Stimulated activated CD8-positive, alpha-beta memory T cell treated with anti-CD3 and anti-CD28 coated beads, Interleukin-2, amount 100 ng/mL, for 48 hours (primary cell): ENCODE results near the gene GLP1R.

Source experiments
- DNase-seq, 2 donors: peaks; one replicate each; pipeline ENCODE4 v3.0.0-alpha.2; 2020; ENCODE audit warnings: low read depth in 2 of 2

Gene GLP1R

GRCh38 chr6:39044181-39044580 lies 4.4 kb upstream of the GLP1R start:
- no peak for DNase-seq

DNA sequence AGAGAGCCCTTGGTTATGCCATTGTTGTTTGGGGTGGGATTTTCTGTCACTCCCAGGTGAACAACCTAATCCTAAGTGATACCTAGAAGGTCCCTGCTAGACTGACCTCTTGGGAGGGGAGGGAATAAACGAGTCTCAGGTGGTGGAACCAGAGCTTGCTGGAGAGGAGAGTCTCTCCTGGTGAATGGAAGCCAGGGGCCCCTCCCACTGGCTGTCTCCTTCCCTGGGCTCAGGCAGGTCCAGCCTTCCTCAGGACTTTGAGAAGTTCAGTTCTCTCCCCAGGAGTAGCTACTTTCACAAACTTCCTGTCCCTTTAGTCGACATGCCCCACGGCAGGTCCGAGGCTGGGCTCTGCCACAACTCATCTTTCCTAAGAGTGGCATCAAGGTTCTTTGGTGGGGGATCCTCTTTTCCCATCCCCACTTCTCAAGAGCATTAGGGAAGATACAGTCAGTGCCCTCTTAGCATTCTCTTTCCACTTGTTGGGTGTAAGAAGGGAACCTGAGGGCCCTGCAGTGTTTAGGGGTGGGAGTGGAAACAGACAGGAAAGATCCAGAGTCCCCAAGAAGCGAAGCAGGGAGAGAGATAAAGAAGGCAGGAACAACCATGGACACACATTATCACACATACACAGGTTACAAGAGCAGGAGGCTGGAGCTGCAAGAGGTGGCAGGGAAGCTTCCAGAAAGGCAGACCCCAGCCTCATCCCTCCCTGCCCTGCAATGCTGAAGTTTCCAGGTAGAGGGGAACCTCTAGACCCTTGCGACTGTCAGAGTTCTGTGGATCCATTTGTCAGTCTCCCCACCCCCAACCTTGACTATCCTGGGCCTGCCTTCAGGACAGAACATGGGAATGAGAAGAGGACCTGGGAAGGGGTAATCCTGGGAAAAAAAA lies 900 bp upstream of the GLP1R start:
- no peak for DNase-seq

- DNase-seq = no peak
These were observed 1.1 kb downstream of the GLP1R start for GRCh38 chr6:39049575-39050283.

DNA sequence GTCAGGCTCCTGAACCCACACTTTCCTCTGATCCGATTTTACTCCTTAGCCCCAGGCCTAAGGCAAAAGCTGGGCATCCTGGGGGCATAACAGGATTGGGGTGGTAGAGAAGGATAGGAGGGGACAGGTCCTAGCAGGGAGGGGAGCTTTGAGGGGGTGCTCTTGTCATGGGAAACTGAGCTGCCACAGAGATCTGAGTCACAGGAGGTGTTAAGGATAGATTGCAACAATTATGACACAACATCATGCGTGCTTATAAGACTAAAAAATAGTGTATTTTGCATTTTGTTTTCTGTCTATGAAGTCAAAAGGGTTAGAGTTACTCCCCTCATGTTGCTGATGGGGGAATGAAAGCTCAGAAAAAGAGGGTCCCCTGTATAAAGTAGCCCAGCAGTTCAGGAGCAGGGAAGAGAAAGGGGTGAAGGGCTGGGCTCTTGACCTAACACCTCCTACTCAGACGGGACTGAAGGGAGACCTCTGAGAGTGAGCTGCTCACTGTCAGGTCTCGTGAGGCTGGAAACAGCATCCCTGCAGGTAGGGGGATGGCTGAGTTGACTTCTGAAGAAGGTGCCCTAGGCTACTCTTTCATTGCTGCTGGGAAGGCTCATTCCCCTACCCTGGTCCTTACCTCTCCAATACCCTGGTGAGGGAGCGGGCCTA lies 2.0 kb downstream of the GLP1R start:
- DNase-seq = no peak

- no peak for DNase-seq
These were observed 3.0 kb downstream of the GLP1R start for GRCh38 chr6:39051399-39052122.

DNA sequence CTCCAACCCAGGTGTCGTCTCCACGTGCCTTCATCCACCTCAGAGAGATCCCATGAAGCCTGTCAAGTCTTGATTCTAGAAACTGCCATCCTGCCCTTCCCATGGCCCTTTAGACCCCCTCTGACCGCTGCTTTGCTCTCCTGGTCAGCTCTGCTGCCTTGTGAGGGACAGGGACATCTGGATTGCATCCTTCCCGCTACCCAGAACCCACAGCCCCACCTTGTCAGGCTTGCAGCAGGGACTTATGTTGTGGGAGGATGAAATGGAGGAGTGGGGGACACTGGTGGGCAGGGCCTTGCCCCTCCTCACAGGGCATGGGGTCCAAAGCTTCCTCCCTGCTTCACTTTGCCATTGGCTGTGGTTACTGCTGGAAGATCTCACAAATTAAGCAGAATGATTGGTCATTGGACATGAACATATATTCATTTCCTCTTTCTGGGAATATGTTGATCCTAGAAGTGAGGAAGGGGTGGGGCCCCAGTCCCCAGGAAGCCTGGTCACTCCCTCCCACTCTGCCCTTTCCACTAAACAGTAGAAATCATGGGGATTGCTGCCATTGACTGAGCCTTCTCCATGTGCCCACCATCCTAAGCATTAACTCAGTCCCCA lies 4.5 kb downstream of the GLP1R start:
- DNase-seq = no peak

GRCh38 chr6:39053854-39054576 lies 5.4 kb downstream of the GLP1R start:
- no peak for DNase-seq

DNA sequence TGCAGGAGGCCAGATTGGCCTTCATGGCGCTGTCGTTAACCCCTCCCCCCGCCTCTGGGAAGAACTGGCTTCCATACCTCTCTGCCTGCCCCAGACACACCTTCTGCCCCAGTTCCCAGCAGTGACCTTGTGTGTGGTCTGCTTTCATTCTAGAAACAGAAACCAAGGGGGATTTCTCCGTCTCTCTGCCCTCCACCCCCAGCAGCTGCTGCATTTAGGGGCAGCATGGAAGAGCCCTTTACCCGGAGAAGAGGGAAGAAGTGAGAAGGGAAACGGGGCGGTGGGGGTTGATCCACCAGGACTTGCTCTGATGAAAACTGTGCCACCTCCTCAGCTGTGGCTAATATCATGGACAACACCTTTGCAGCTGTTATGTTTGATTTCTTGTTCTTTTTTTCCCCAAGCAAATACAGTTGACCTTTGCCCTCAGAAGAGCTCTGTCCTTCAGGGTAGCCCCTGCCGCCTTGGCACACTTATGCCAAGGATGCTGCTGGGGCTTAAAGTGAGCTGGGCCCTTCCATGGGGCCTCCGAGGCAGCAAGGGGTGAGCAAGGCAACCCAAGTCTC lies 6.1 kb downstream of the GLP1R start:
- no peak for DNase-seq

DNA sequence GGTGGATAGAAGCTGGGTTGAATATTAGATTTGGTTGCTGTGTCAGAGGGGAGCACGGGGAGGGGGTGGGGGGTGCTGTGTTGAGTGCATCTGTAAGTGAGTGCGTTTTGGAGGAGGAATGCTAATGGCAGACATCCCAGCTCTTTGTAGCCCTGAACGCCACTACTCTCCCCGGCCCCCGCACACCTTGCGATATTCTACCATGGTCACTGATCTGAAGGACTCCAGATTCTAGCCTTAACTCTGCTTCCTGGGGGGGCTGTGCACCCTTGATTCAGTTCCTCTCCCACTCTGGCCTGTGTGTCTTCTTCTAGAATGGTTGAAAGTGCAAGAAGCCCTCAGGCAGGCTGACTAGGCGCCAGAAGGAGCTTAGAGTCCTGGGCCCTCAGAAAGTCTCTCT lies 7.1 kb downstream of the GLP1R start:
- no peak for DNase-seq

- no peak for DNase-seq
These were observed 7.6 kb downstream of the GLP1R start for GRCh38 chr6:39056191-39056590.

- no peak for DNase-seq
These were observed 8.1 kb downstream of the GLP1R start for GRCh38 chr6:39056681-39057080.

DNA sequence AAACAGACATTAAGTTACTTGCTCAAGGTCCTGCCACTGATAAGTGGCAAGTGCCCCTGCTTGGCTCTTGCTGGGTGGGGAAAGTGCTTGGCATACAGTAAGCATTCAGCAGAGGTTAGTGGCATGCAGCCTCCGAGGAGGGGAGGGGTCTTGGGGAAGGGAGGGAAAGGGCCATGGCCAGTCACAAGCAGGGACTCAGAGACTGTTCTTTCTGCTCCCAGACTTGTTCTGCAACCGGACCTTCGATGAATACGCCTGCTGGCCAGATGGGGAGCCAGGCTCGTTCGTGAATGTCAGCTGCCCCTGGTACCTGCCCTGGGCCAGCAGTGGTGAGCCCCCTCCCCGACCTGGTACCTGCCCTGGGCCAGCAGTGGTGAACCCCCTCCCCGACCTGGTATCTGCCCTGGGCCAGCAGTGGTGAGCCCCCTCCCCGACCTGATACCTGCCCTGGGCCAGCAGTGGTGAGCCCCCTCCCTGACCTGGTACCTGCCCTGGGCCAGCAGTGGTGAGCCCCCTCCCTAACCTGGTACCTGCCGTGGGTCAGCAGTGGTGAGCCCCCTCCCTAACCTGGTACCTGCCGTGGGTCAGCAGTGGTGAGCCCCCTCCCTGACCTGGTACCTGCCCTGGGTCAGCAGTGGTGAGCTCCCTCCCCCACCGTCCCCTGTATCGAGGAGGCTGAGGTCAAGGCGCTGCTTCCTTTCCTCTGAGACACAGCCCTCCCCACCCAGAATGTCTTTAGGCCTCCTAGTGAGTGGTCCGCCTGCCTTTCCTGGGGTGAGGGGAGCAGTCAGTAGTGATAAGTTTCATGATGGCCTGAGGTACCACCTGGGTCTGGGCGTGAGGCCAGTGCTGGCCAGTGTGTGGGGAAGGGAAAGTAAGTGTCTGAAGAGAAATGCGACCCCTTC lies 8.9 kb downstream of the GLP1R start:
- DNase-seq = no peak

DNA sequence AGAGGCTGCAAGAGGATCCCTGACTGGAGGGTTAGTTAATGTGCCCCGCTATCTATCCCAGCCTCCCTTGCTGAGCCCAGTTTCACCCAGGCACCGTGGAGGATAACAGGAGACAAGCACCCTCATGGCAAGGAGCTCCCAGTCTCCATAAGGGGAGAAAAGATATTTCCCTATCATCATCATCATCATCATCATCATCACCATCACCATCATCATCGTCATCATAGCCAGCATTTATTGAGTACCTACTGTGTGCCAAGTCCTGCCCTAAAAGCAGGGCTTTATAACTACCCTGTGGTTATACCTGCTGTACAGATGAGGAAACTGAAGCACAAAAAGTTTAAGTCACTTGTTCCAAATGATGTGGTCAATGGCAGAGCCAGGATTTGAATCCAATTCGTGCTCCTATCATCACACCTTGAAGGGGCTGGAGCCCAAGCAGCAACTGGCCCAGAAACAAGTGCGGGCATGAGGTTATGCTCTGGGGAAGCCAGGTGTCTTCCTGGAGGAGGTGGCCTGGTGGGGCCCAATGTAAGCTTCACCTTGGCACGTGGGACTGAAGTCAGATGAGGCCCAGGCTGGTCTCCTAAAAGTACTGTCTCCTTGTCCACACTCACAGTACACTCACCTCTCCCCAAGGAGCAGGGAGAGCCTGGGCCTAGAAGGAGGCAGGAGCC lies 10.0 kb downstream of the GLP1R start:
- no peak for DNase-seq

DNA sequence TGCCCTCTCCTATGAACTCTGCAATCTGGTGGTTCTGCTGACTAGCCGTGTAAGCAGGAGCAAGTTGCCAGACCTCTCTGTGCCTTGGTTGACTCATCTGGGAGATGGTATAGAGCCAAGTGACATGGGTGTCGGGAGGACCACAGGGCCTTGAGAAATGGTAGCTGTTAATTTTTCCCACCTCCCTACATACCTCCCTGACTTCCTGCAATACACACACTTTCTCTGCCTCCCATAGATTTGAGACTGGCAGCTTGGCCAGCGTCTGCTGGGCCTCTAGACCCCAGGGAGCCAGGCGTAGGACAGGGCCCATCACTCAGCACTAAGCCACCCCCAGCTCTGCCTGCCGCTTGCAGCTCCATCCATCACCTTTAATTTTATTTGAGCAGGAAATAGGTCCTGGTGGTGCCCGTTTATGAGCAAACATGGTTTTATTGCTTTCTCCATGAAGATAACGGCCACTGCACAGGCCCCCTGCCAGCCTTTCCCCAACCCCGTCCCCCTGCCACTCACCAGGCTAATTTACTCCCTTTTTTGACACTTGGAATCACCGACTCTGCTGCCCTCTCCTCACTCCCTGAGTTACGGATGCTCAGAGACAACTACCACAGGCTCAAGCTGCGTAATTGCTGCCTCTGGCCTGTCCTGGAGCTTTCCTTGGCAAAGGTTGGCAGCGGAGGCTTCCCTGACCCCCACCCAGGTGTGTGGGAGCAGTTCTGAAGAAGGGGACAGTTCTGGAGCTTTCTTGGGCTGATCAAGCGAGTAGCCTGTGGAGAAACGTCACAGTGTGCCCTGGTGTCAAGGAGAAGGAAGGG lies 11.1 kb downstream of the GLP1R start:
- DNase-seq = no peak

DNA sequence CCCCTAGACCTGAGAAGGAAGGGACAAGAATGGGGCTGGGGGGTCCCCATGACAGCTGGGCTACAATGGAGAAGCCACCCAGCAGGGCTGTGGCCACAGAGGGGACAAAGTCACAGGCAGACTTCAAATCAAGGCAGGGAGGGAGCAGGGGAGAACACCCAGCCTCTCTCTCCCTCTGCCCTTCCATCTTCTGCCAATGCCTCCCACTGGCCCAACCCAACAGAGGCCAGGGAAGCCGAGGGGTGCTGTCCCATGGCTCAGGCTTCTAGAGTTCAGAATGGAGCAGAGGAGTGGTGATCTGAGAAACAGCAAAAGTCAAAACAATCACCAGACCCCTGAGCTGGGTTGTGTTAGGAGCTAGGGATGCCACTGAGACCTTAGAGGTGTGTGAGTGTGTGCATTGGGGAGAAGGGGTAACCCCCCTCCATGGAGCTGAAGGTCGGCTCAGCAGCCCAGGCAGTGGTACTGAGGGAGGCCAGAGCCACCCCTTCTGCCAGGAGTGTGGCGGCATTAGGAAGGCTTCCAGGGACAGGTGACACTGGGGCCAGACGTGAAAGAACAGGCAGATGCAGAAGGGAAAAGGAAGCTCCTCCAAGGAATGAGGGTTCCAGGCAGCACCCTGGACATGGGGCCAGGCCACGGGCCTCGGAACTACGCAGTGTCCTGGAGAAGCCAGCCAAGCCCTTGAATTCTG lies 12.0 kb downstream of the GLP1R start:
- no peak for DNase-seq

DNA sequence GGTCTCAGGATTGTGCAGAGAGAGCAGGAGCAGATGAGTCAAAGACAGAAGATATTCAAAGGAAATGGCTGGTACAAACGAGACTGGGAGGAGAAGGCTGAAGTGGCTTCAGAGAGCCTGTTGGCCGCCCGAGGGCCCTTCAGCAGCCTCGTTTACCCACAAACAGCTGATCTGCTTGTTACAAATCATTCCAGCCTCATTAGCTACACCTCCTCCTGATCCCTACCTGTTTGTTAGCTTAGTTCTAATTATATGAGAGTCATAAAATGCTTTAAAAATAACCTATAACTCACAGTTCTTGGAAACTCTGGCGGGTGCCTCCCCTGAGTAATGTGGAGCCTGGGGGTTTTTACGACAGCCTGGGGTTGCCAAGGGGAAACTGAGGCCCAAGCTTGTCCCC lies 12.6 kb downstream of the GLP1R start:
- DNase-seq = no peak

DNA sequence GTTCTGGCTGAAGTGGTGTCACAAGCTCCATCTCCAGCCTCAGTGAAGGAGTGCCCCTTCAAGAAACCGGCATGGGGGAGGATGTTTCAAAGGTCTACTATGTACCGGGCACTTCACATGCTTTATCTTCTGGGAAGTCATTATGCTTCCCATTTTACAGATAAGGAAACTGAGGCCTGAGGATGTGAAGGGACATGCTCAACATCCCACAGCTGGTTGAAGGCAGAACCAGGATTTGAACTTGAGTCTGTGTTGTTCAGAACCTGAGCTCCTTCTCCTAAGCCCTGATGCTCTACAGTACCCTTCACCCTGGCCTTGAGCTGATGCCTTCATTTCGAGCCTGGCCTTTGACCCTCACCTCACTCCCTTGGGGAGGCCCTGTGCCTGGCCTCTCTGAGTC lies 13.0 kb downstream of the GLP1R start:
- no peak for DNase-seq
